Measurements from ENCODE around the gene L1CAM. TPM values are rescaled to one million over a fixed set of nuclear protein-coding genes. Genes with fewer than 3 reads are reported as not detected.

The L1CAM gene
- total RNA-seq, 1 donor from 2014 or later, result 1.6 TPM

- intact Hi-C loops (cut with micrococcal nuclease), result no loop called here
- no peaks in the 10 kb centered on the region for H3K36me3 Mint-ChIP-seq (ENCODE audit: low read depth)
These were observed 4.7 kb downstream of the L1CAM start for GRCh38 chrX:153881281-153881680.

DNA sequence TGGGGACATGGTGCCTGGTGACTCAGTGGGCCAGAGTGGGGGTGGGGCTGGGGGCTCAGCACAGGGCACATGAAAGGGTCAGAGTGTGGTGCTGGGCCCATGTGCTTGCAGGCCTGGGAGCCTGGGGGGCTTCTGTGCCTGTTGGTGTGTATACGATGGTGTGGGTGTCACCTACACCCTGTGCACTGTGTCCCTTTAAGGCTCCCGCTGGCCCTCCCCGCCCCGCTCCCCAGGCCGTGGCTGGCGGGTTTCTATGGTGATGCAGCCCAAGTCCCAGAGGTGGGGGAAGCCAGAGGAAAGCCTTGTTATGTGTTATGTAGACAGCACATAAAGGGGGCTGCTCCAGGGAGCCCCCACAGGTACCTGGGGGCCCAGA is 5.5 kb downstream of the L1CAM start:
- Mint-ChIP-seq H3K4me1 (peaks cover 20% of the 10 kb centered on the region), H3K9me3 (no peaks in the 10 kb centered on the region), H3K4me3 (no peak overlapping the region), H3K27ac (no peak overlapping the region), H3K27me3 (peaks cover 16% of the 10 kb centered on the region), H3K36me3 (ENCODE audit: low read depth) (no peaks in the 10 kb centered on the region)
- no peak for DNase-seq
- intact Hi-C loops (cut with micrococcal nuclease), result no loop called here

More at GRCh38 chrX:153881281-153881680, 4.7 kb downstream of the L1CAM start:
- H3K27me3 Mint-ChIP-seq, result peaks cover 13% of the 10 kb centered on the region
- no peak overlapping the region for H3K27ac Mint-ChIP-seq
- H3K9me3 Mint-ChIP-seq, result no peaks in the 10 kb centered on the region
- DNase-seq, result no peak
- no peak overlapping the region for H3K4me3 Mint-ChIP-seq
- peaks cover 20% of the 10 kb centered on the region for H3K4me1 Mint-ChIP-seq

DNA sequence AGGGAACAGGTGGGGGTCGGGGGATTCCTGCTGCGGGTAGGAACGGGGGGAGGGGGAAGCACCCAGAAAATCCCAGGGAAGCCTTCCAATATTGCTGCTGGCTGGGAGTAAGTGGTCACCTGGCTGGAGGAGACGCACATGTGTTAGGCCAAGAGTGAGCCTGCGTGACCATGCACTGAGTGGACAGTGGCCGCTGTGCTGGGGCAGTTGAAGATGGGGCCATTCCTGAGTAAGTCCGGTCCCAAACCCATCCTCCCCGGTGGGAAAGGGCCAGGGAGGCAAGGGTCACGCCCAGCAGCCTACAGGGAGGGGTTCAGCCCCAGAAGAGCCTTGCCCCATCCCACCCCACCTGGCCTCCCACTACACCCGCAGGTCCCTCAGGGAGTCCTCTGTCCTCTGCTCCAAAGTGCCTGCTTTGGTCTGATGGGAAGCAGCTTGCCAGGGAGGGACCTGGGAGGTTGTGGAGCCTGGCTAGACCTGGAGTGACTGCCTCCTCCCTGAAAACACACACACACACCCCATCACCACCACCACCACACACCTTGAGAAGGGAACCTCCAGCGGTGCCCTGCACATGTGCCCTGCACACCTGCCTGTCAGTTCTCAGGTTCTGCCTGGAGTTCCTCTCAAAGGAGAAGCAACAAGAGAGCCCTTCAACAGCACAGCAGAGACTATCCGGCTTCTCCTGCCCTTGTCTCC is 6.1 kb downstream of the L1CAM start:
- H3K27ac Mint-ChIP-seq, result no peak overlapping the region
- H3K27me3 Mint-ChIP-seq, result peaks cover 17% of the 10 kb centered on the region
- DNase-seq, result no peak
- H3K4me3 Mint-ChIP-seq, result no peak overlapping the region
- no peaks in the 10 kb centered on the region for H3K36me3 Mint-ChIP-seq (ENCODE audit: low read depth)
- H3K4me1 Mint-ChIP-seq, result peaks cover 20% of the 10 kb centered on the region
- no peaks in the 10 kb centered on the region for H3K9me3 Mint-ChIP-seq
- intact Hi-C loops (cut with micrococcal nuclease), result loop anchor here (5.0 to 10.0 kb wide), 2 partner anchors 45 to 58 kb away; partner anchors contain the start of gene ARHGAP4

DNA sequence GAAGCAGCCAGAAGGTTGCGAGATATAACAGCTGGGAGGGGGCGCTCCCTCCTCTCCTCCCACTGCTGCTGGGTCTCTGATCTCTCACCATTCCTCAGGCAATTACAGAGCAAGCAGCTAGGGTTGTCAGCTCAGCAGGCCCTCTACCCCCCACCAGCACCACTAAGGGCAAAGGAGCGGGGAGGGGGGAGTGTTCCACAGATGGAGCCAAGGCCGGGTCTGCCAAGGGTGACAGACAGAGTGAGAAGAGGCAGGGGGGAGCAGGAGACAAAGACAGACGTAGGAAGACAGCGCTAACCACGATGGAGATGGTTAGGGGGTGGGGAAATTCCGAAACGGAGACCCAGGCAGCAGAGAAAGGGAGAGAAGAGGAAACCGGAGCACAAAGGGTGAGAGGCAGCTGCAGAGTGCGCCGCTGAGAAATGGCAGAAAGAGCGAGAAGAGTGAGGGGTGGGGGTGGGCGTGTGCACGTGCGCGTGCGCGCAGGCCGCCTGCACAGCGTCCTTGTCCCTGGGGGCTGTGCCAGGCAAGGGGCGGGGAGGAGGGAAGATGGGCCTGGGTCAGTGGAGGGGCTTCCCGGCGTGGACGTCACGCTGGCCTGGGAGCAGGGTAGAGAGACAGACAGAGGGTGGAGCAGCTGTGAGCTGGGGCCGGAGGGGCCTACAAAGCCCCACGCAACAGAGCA is 6.9 kb downstream of the L1CAM start:
- Mint-ChIP-seq H3K9me3 (no peaks in the 10 kb centered on the region), H3K4me3 (peak overlapping the region; percentile 75), H3K27ac (peak overlapping the region; percentile 43), H3K27me3 (peaks cover 15% of the 10 kb centered on the region), H3K36me3 (ENCODE audit: low read depth) (no peaks in the 10 kb centered on the region), H3K4me1 (peaks cover 20% of the 10 kb centered on the region)
- peak; percentile 70 for DNase-seq
- intact Hi-C loops (cut with micrococcal nuclease), result loop anchor here (5.0 to 10.0 kb wide), 2 partner anchors 46 to 57 kb away; partner anchors contain the start of gene ARHGAP4

- H3K4me3 Mint-ChIP-seq, result peak overlapping the region; percentile 43
- H3K27ac Mint-ChIP-seq, result no peak overlapping the region
- H3K9me3 Mint-ChIP-seq, result no peaks in the 10 kb centered on the region
- H3K27me3 Mint-ChIP-seq, result peaks cover 14% of the 10 kb centered on the region
- no peak for DNase-seq
- H3K36me3 Mint-ChIP-seq (ENCODE audit: low read depth), result no peaks in the 10 kb centered on the region
- intact Hi-C loops (cut with micrococcal nuclease), result loop anchor here (5.0 to 10.0 kb wide), 2 partner anchors 46 to 56 kb away; partner anchors contain the start of gene ARHGAP4
- H3K4me1 Mint-ChIP-seq, result peaks cover 20% of the 10 kb centered on the region
These were observed 7.6 kb downstream of the L1CAM start for GRCh38 chrX:153878345-153878744.

- intact Hi-C loops (cut with micrococcal nuclease), result loop anchor here (5.0 to 10.0 kb wide), 2 partner anchors 47 to 55 kb away; partner anchors contain the start of gene ARHGAP4
- peak overlapping the region; percentile 43 for H3K4me3 Mint-ChIP-seq
- H3K27me3 Mint-ChIP-seq, result peaks cover 16% of the 10 kb centered on the region
- H3K9me3 Mint-ChIP-seq, result no peaks in the 10 kb centered on the region
- DNase-seq, result no peak
- no peak overlapping the region for H3K27ac Mint-ChIP-seq
- no peaks in the 10 kb centered on the region for H3K36me3 Mint-ChIP-seq (ENCODE audit: low read depth)
- H3K4me1 Mint-ChIP-seq, result peaks cover 20% of the 10 kb centered on the region
These were observed 8.3 kb downstream of the L1CAM start for GRCh38 chrX:153877571-153878261.

DNA sequence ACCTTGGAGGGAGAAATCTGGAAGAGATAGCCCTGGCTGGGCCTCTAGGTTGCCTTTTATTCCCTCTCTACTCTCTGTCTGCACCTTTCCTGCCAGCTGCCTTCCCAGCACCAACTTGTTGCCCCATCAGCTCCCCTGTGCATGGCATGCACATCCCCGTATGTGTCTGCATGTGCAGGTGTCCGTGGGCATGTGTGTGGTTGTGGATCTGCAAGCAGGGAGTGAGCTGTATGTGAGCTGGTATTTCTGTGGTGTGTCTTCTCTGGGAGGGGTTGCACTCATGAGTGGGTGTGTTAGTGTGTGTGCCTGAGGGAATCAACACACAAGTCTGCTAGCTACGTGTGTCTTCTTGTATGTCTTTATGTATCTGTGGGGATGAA is 9.9 kb downstream of the L1CAM start:
- Mint-ChIP-seq H3K27me3 (peaks cover 17% of the 10 kb centered on the region), H3K36me3 (ENCODE audit: low read depth) (no peaks in the 10 kb centered on the region), H3K4me3 (no peak overlapping the region), H3K9me3 (no peaks in the 10 kb centered on the region), H3K4me1 (peaks cover 18% of the 10 kb centered on the region), H3K27ac (peak overlapping the region; percentile 1)
- intact Hi-C loops (cut with micrococcal nuclease), result loop anchor here (5.0 to 10.0 kb wide), 2 partner anchors 49 to 54 kb away; partner anchors contain the start of gene ARHGAP4
- no peak for DNase-seq

- DNase-seq, result peak; percentile 93
- Mint-ChIP-seq H3K4me3 (no peak overlapping the region), H3K4me1 (peaks cover 18% of the 10 kb centered on the region), H3K9me3 (no peaks in the 10 kb centered on the region), H3K27me3 (peaks cover 17% of the 10 kb centered on the region), H3K36me3 (ENCODE audit: low read depth) (no peaks in the 10 kb centered on the region), H3K27ac (no peak overlapping the region)
- intact Hi-C loops (cut with micrococcal nuclease), result loop anchor here (5.0 to 10.0 kb wide), 2 partner anchors 49 to 53 kb away; partner anchors contain the start of gene ARHGAP4
These were observed 10.4 kb downstream of the L1CAM start for GRCh38 chrX:153875391-153876111.

GRCh38 chrX:153874366-153875125 is 11.4 kb downstream of the L1CAM start:
- Mint-ChIP-seq H3K27ac (no peak overlapping the region), H3K27me3 (peaks cover 17% of the 10 kb centered on the region), H3K9me3 (no peaks in the 10 kb centered on the region), H3K4me1 (peaks cover 16% of the 10 kb centered on the region), H3K36me3 (ENCODE audit: low read depth) (no peaks in the 10 kb centered on the region), H3K4me3 (no peak overlapping the region)
- DNase-seq, result no peak
- intact Hi-C loops (cut with micrococcal nuclease), result loop anchor here (5.0 to 10.0 kb wide), 2 partner anchors 50 to 52 kb away; partner anchors contain the start of gene ARHGAP4

- no peak for DNase-seq
- Mint-ChIP-seq H3K9me3 (no peaks in the 10 kb centered on the region), H3K36me3 (ENCODE audit: low read depth) (no peaks in the 10 kb centered on the region), H3K4me1 (peaks cover 11% of the 10 kb centered on the region), H3K27ac (no peak overlapping the region), H3K4me3 (no peak overlapping the region), H3K27me3 (peaks cover 14% of the 10 kb centered on the region)
- intact Hi-C loops (cut with micrococcal nuclease), result loop anchor here (10.0 kb wide), 1 partner anchor 51 kb away; the partner anchor contains the start of gene ARHGAP4
These were observed 11.9 kb downstream of the L1CAM start for GRCh38 chrX:153874085-153874365.

GRCh38 chrX:153873282-153874084 is 12.5 kb downstream of the L1CAM start:
- Mint-ChIP-seq H3K36me3 (ENCODE audit: low read depth) (no peaks in the 10 kb centered on the region), H3K27ac (no peak overlapping the region), H3K27me3 (peaks cover 12% of the 10 kb centered on the region), H3K4me1 (peaks cover 6% of the 10 kb centered on the region), H3K9me3 (no peaks in the 10 kb centered on the region), H3K4me3 (no peak overlapping the region)
- intact Hi-C loops (cut with micrococcal nuclease), result loop anchor here (10.0 kb wide), 1 partner anchor 51 kb away; the partner anchor contains the start of gene ARHGAP4
- DNase-seq, result no peak

Data from activated CD4-positive, alpha-beta T cell treated with anti-CD3 and anti-CD28 coated beads, Interleukin-2, amount 10 ng/mL, durations not matched to agents 24 days and 14 days (primary cell).